GM06990 (cell line): ENCODE results near the gene TUBB4B.
A peak's percentile ranks its signal among the peaks of the same experiment; 100 is the strongest.

ENCODE experiments used
- DNase-seq: peaks from one replicate; pipeline ENCODE4 v3.0.0-alpha.2; 2011; ENCODE audit not compliant: insufficient read length; ENCODE audit errors: extremely low read depth
- H3K27me3 ChIP-seq: replicated peaks from 2 replicates; pipeline ENCODE4 v1.6.0; 2011; ENCODE audit warnings: low read length; ENCODE audit not compliant: control insufficient read depth, insufficient read depth
- H3K36me3 ChIP-seq: 2 replicates; pipeline ENCODE4 v1.5.1; 2011; ENCODE audit warnings: low read length; ENCODE audit not compliant: control insufficient read depth, insufficient read depth
- H3K4me3 ChIP-seq: replicated peaks from 2 replicates; pipeline ENCODE4 v1.5.1; 2011; ENCODE audit warnings: low read depth, mild to moderate bottlenecking, control low read depth, low read length
- TF ChIP-seq, protein P1 (sequence below): IDR thresholded peaks from 2 replicates; pipeline ENCODE4 v1.5.1; 2011; ENCODE audit warnings: low read length, control low read depth, mild to moderate bottlenecking, inconsistent platforms; ENCODE audit not compliant: insufficient read depth, poor library complexity, severe bottlenecking

The TUBB4B gene

DNA sequence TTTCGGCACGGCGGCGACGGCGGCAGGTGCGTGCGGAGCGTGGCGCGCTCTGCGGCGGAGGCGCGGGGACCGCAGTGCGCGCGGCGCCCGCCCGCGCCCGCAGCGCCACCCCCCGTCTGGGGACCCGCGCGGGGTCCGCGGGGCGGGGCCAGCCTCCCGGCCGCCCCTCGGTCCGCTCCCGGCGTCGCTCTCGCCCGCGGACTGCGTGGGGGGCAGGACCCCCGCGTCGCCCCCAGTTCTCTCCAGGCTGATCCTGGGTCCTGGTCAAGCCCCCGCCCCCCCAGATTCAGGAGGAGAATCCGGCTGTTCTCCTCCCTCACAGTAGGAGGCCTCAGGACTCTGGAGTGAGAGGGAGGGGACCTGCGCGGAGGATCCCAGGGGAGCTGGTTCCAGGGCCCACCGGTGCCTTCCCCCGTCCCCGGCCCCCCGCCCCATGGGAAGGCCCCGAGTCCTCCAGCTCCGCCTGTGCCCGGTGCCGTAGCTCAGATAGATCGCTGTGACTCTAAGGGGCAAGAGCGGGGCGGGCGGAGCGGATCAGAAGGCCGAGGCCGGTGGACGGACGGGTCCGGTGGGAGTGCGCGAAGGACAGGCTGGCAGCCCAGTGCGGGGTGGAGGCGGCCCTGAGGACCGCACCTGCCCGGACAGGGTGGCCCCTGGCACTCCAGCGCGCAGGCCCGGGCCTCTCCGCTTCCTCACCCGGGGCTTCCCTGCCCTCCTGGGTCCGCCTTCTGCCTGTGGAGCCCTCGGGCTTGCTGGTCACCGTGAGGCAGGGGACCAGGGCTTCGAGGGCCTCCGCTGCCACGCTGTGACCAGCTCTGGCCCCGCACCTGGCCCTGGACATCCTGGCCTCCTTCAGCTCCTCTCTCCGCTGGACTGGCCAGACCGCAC lies 18.7 kb upstream of the TUBB4B start, which contains the start of gene RNF208:
Gene RNF208, minus strand, starts transcription at position 51 of the 888 bp plus-strand sequence. CDS start 1,028 bp downstream, outside the sequence.
- TF ChIP-seq, protein P1, sequence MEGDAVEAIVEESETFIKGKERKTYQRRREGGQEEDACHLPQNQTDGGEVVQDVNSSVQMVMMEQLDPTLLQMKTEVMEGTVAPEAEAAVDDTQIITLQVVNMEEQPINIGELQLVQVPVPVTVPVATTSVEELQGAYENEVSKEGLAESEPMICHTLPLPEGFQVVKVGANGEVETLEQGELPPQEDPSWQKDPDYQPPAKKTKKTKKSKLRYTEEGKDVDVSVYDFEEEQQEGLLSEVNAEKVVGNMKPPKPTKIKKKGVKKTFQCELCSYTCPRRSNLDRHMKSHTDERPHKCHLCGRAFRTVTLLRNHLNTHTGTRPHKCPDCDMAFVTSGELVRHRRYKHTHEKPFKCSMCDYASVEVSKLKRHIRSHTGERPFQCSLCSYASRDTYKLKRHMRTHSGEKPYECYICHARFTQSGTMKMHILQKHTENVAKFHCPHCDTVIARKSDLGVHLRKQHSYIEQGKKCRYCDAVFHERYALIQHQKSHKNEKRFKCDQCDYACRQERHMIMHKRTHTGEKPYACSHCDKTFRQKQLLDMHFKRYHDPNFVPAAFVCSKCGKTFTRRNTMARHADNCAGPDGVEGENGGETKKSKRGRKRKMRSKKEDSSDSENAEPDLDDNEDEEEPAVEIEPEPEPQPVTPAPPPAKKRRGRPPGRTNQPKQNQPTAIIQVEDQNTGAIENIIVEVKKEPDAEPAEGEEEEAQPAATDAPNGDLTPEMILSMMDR: no peak
- no peaks in the 10 kb centered on the region; the same call in 1 of the 2 replicates for H3K36me3 ChIP-seq
- no peak for DNase-seq
- H3K27me3 ChIP-seq: no peaks in the 10 kb centered on the region
- H3K4me3 ChIP-seq: peak within 1 kb of the TSS; percentile 63

DNA sequence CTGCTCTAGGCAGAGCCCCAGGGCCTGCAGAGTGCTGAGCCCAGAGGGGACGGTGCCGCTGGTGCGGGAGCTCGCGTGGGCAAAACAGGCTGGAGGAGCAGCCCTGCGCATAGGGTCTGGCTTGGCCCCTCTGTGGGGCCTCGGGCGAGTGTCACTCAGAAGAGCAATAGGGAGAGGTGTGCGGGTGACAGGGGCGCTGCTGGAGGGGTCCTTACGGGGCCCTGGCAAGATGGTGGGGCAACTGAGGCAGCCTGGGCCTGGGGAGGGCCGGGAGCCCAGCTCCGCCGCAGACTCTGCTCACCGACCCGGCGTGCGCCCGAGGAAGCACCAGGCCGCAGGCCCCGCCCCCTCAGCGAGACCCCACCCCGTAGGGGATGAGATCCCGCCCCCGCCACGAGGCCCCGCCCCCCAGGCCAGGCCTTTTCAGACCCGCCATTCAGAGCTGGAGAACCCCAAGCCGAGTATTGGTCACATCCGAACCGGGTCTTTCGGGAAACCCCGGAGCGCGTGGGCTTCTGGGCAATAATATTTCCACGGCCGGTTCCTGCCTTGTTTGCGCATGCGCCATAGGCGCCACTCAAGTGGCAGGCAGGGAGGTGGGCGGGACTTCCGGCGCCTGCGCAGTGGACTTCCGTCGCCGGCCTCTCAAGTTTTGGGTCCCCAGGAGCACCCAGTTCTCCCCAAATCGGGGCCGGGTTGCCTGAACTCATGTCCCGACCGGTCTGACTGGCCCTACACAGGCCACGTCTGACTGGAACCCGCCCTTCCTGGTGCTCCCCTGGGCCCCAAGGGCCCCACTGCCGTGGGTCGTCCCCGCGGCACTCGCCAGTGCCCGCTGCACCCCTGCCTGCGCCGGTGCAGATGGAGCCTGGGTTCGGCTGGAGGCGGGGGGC lies 17.8 kb upstream of the TUBB4B start:
- H3K36me3 ChIP-seq: no peaks in the 10 kb centered on the region; the same call in 1 of the 2 replicates
- TF ChIP-seq, protein P1: no peak
- no peaks in the 10 kb centered on the region for H3K27me3 ChIP-seq
- peak; percentile 96 for DNase-seq
- H3K4me3 ChIP-seq: peak overlapping the region; percentile 84

DNA sequence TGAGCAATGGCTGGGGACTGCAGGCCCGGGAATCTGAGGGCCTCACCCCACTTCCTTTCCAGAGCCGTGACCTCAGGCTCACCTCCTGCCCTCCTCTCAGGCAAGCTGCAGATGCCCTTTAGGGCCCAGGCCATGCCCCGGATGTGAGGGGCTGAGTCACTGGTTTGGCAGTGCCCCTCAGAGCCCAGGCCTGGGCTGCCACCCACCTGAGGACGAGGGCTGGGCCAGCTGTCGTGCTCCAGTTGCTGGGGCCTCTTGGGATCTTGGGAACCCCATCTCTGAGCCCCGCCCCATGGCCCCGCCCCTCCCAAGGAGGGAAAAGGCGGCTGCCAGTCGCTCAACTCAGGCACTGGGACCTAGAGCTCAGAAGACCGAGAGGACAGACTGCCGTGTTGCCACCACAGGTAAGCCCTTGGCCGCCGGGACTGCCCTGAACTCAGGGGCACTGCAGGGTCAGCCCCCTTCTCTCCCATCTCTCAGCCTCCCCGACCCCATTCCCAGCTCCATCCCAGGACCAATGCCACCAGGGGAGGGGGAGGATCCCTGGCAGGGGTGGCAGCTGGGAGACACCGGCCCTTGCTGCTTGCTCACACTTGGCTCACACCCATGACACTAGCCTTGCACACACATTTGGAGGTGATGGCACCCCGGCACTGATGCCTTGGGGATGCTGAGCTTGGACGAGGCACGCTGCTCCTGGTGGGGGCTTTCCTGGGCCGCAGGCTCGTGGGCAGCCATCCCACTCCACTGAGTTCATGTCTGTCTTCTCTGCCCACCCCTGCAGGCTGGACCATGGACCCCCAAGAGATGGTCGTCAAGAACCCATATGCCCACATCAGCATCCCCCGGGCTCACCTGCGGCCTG lies 16.0 kb upstream of the TUBB4B start, which contains the start of gene CYSRT1:
Gene CYSRT1, plus strand, starts transcription at position 345 of the 865 bp plus-strand sequence. Its CDS starts 448 bp downstream, at position 793.
- H3K36me3 ChIP-seq: no peaks in the 10 kb centered on the region
- TF ChIP-seq, protein P1: no peak
- peak within 1 kb of the TSS; percentile 84 for H3K4me3 ChIP-seq
- H3K27me3 ChIP-seq: no peaks in the 10 kb centered on the region; the same call in 1 of the 2 replicates
- DNase-seq: no peak

DNA sequence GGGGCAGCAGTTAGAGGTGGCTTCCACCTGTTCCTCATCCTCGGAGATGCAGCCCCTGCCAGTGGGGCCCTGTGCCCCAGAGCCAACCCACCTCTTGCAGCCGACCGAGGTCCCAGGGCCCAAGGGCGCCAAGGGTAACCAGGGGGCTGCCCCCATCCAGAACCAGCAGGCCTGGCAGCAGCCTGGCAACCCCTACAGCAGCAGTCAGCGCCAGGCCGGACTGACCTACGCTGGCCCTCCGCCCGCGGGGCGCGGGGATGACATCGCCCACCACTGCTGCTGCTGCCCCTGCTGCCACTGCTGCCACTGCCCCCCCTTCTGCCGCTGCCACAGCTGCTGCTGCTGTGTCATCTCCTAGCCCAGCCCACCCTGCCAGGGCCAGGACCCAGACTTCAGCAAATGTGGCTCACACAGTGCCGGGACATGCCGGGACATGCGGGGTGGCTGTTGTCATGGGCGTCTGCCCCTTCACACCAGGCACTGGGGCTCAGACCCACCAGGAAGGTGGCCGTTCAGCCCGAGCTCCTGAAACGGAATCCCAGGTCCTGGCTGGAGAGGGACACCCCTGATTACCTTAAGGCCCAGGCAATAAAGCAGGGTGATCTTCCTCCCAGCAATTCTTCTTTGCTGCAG lies 15.3 kb upstream of the TUBB4B start:
- Histone ChIP-seq H3K36me3 (no peaks in the 10 kb centered on the region), H3K4me3 (no peak overlapping the region), H3K27me3 (no peaks in the 10 kb centered on the region; the same call in 1 of the 2 replicates)
- DNase-seq: no peak
- TF ChIP-seq, protein P1: no peak
